ENCODE data around the gene MAST2. TPM values are rescaled to one million over a fixed set of nuclear protein-coding genes. Genes with fewer than 3 reads are reported as not detected.

The MAST2 gene
- total and polyA plus RNA-seq, 9 of the 15 experiments (the other 6 are each of a cell fraction or from before 2014, with no cell fraction given): 0.73 to 32.0 (median 17.8) TPM

- no peaks in the 10 kb centered on the region for H3K9me3 ChIP-seq (replicated peaks; ENCODE audit: control insufficient read depth, insufficient read depth, low read depth, low read length)
- in situ Hi-C loops (cut with MboI): no loop called here
- no peaks in the 10 kb centered on the region for H4K20me1 ChIP-seq (replicated peaks; ENCODE audit: control insufficient read depth, insufficient read depth, low read length)
- H3K79me2 ChIP-seq (ENCODE audit: control insufficient read depth, insufficient read depth, low read length): peaks cover 3% of the 10 kb centered on the region; the same call in 1 of the 3 replicates
- FAIRE-seq (peak; percentile 65), DNase-seq (ENCODE audit: extremely low read depth in 1 of 4, low spot score in 3 of 4) (peak in 1 of 4 experiments; percentile 13), ATAC-seq (peak; percentile 77)
- 0 out of 3 replicates have a peak, but pooled peaks cover 2% of the 10 kb centered on the region for H3K36me3 ChIP-seq (ENCODE audit: control insufficient read depth, insufficient read depth, low read length)
- no peak overlapping the region for H3K9ac ChIP-seq (ENCODE audit: insufficient read depth in 1 of 2, low read depth in 2 of 2, low read length in 2 of 2)
- BruUV-seq (replicated peaks): no TSS peak
- H3K4me1 ChIP-seq (replicated peaks in 1 of 2; ENCODE audit: control insufficient read depth in 2 of 2, insufficient read depth in 2 of 2, low read length in 2 of 2): peaks cover 0 to 3% of the 10 kb centered on the region in 2 experiments; a peak in 2 of 5 replicates
- no peaks in the 10 kb centered on the region for H3K27me3 ChIP-seq (ENCODE audit: control insufficient read depth in 2 of 2, insufficient read depth in 2 of 2, low read length in 2 of 2)
- no peaks in the 10 kb centered on the region for H3K9me1 ChIP-seq (ENCODE audit: control insufficient read depth, insufficient read depth, low read length)
- ChIA-PET POLR2A (interaction anchor here (1.1 to 2.0 kb wide), 5 partner anchors 11 to 198 kb away, joined by 3 to 6 read pairs (median 5); partner anchors contain the start of gene GPBP1L1), CTCF (ENCODE audit: low intra/inter-chr PET ratio) (no interaction called here)
- no peak overlapping the region for H3K27ac ChIP-seq (ENCODE audit: extremely low read depth, low read depth, low read length)
- no peak overlapping the region for H3K4me2 ChIP-seq (ENCODE audit: insufficient read depth, low read length)
- H2AFZ ChIP-seq (ENCODE audit: low read depth, low read length): no peak overlapping the region
- intact Hi-C loops (cut with micrococcal nuclease): loop anchor here (2.0 to 5.0 kb wide), 2 partner anchors 91 to 157 kb away; partner anchors contain the start of genes GPBP1L1 and IPP
- H3K4me3 ChIP-seq: no peak overlapping the region
- TF ChIP-seq, protein P1, sequence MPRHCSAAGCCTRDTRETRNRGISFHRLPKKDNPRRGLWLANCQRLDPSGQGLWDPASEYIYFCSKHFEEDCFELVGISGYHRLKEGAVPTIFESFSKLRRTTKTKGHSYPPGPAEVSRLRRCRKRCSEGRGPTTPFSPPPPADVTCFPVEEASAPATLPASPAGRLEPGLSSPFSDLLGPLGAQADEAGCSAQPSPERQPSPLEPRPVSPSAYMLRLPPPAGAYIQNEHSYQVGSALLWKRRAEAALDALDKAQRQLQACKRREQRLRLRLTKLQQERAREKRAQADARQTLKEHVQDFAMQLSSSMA (CRISPR knock-in tag; IDR thresholded peaks at IDR 0.05): no peak
- TF ChIP-seq THRAP3 (IDR thresholded peaks at IDR 0.05; ENCODE audit: borderline replicate concordance) (no peak), ZFP30 (CRISPR knock-in tag; IDR thresholded peaks at IDR 0.05; ENCODE audit: borderline replicate concordance) (no peak), DPF2 (IDR thresholded peaks at IDR 0.05) (peak; percentile 61; the same call in 1 of the 2 replicates), RAD21 (CRISPR knock-in tag; conservative IDR thresholded peaks at IDR 0.05 in 1 of 2, IDR thresholded peaks at IDR 0.05 in 1 of 2) (peak; percentile 72 to 74), REST (IDR thresholded peaks at IDR 0.05; ENCODE audit: borderline replicate concordance) (peak; percentile 65; the same call in 1 of the 2 replicates), REST (CRISPR knock-in tag; IDR thresholded peaks at IDR 0.05; ENCODE audit: low read depth) (no peak)
- TF ChIP-seq, protein P2, sequence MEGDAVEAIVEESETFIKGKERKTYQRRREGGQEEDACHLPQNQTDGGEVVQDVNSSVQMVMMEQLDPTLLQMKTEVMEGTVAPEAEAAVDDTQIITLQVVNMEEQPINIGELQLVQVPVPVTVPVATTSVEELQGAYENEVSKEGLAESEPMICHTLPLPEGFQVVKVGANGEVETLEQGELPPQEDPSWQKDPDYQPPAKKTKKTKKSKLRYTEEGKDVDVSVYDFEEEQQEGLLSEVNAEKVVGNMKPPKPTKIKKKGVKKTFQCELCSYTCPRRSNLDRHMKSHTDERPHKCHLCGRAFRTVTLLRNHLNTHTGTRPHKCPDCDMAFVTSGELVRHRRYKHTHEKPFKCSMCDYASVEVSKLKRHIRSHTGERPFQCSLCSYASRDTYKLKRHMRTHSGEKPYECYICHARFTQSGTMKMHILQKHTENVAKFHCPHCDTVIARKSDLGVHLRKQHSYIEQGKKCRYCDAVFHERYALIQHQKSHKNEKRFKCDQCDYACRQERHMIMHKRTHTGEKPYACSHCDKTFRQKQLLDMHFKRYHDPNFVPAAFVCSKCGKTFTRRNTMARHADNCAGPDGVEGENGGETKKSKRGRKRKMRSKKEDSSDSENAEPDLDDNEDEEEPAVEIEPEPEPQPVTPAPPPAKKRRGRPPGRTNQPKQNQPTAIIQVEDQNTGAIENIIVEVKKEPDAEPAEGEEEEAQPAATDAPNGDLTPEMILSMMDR (IDR thresholded peaks at IDR 0.05 in 2 of 3, conservative IDR thresholded peaks at IDR 0.05 in 1 of 3; ENCODE audit: insufficient read depth in 2 of 3, low read depth in 1 of 3, low read length in 3 of 3): peak in 1 of 3 experiments; percentile 62; a peak in 3 of 6 replicates
These were observed 40.1 kb downstream of the MAST2 start for GRCh38 chr1:45843474-45843905.
